ENCODE measurements around the gene CYB561D1. TPM values are rescaled to one million over a fixed set of nuclear protein-coding genes. Genes with fewer than 3 reads are reported as not detected.

Gene CYB561D1
- total and polyA plus RNA-seq, 12 donors = 4.4 to 21.2 (median 11.5) TPM

- DNase-seq = peak in 1 of 7 donors; percentile 50
- Histone ChIP-seq H3K4me3 (no peak overlapping the region), H3K9me3 (replicated peaks in 1 of 3) (no peaks in the 10 kb centered on the region), H3K27me3 (no peaks in the 10 kb centered on the region), H3K4me1 (replicated peaks in 1 of 2) (peaks cover 18 to 35% of the 10 kb centered on the region in 2 donors), H3K27ac (no peak overlapping the region), H3K36me3 (replicated peaks in 1 of 2) (peaks cover 0 to 3% of the 10 kb centered on the region in 2 donors)
- intact Hi-C loops (cut with DNase I) = loop anchor here in 1 of 2 donors (10.0 kb wide), 1 partner anchor 63 kb away; the partner anchor contains the start of gene PSMA5
- 71 to 82% (median 74%) methylated on average over 4 to 5 of the region's 5 CpGs for WGBS, 4 donors
- TF ChIP-seq CTCF (IDR thresholded peaks at IDR 0.05) (no peak), POLR2A (IDR thresholded peaks at IDR 0.05) (no peak)
Observed at GRCh38 chr1:109488201-109488600, 5.7 kb upstream of the CYB561D1 start.

GRCh38 chr1:109488696-109489095 lies 5.2 kb upstream of the CYB561D1 start:
- no peaks in the 10 kb centered on the region for H3K27me3 ChIP-seq
- no peaks in the 10 kb centered on the region for H3K9me3 ChIP-seq (replicated peaks in 1 of 3)
- H3K4me1 ChIP-seq (replicated peaks in 1 of 2) = peaks cover 16 to 40% of the 10 kb centered on the region in 2 donors
- intact Hi-C loops (cut with DNase I) = loop anchor here in 1 of 2 donors (10.0 kb wide), 1 partner anchor 64 kb away; the partner anchor contains the start of gene PSMA5
- peak in 4 of 7 donors; percentile 42 to 59 (median 56) for DNase-seq
- TF ChIP-seq CTCF (IDR thresholded peaks at IDR 0.05) (no peak), POLR2A (IDR thresholded peaks at IDR 0.05) (no peak)
- peaks cover 0 to 3% of the 10 kb centered on the region in 2 donors for H3K36me3 ChIP-seq (replicated peaks in 1 of 2)
- 49 to 73% (median 51%) methylated on average over 8 to 12 of the region's 12 CpGs for WGBS, 4 donors
- no peak overlapping the region for H3K4me3 ChIP-seq
- no peak overlapping the region for H3K27ac ChIP-seq

- DNase-seq = peak; percentile 75 to 88 (median 76)
- Histone ChIP-seq H3K4me1 (replicated peaks in 1 of 2) (peaks cover 18 to 44% of the 10 kb centered on the region in 2 donors), H3K27me3 (no peaks in the 10 kb centered on the region), H3K4me3 (no peak overlapping the region), H3K9me3 (replicated peaks in 1 of 3) (no peaks in the 10 kb centered on the region), H3K27ac (peak overlapping the region in 3 of 5 donors; percentile 24 to 88 (median 76)), H3K36me3 (replicated peaks in 1 of 2) (peaks cover 0 to 3% of the 10 kb centered on the region in 2 donors)
- WGBS, 4 donors = 79 to 89% (median 82%) methylated on average over 3 to 11 of the region's 11 CpGs
- no peak for TF ChIP-seq POLR2A (IDR thresholded peaks at IDR 0.05)
- peak; percentile 67 to 82 (median 80) for TF ChIP-seq CTCF (IDR thresholded peaks at IDR 0.05)
- intact Hi-C loops (cut with DNase I) = no loop called here
Observed at GRCh38 chr1:109490029-109490933, 3.6 kb upstream of the CYB561D1 start.

- WGBS, 4 donors = 38 to 55% (median 49%) methylated on average over 1 to 11 of the region's 11 CpGs
Observed at GRCh38 chr1:109490934-109491302, 3.0 kb upstream of the CYB561D1 start.

More at GRCh38 chr1:109490934-109491302, 3.0 kb upstream of the CYB561D1 start:
- H3K36me3 ChIP-seq (replicated peaks in 1 of 2) = peaks cover 0 to 8% of the 10 kb centered on the region in 2 donors
- peaks cover 18 to 45% of the 10 kb centered on the region in 2 donors for H3K4me1 ChIP-seq (replicated peaks in 1 of 2)
- H3K4me3 ChIP-seq = no peak overlapping the region
- H3K9me3 ChIP-seq (replicated peaks in 1 of 3) = no peaks in the 10 kb centered on the region
- no peaks in the 10 kb centered on the region for H3K27me3 ChIP-seq
- H3K27ac ChIP-seq = peak overlapping the region in 3 of 5 donors; percentile 24 to 88 (median 76)
- intact Hi-C loops (cut with DNase I) = no loop called here
- DNase-seq = peak in 6 of 7 donors; percentile 67 to 82 (median 75)
- no peak for TF ChIP-seq POLR2A (IDR thresholded peaks at IDR 0.05)
- peak in 2 of 6 experiments; percentile 10 to 19 for TF ChIP-seq CTCF (IDR thresholded peaks at IDR 0.05)
